RWPE2 (cell line): Measurements from ENCODE around the gene ARHGAP18.

Experiments used
- ATAC-seq: fragments of 200-7000 bp; cut with Tn5 transposase; 3 replicates; pipeline ENCODE4 v1.9.1; 2021; ENCODE audit warnings: low read depth
- DNase-seq: peaks from one replicate; pipeline ENCODE4 v3.0.0-alpha.2; 2020; ENCODE audit warnings: low spot score
- H3K27ac ChIP-seq: fragments of 450-650 bp; 2 replicates; pipeline ENCODE4 v1.5.1; 2017; ENCODE audit warnings: mild to moderate bottlenecking; ENCODE audit not compliant: poor library complexity, severe bottlenecking
- H3K27me3 ChIP-seq: fragments of 250-450 bp; sonication (Bioruptor Pico); 2 replicates; pipeline ENCODE4 v1.5.1; 2021; ENCODE audit warnings: mild to moderate bottlenecking, moderate library complexity; ENCODE audit not compliant: insufficient read depth, poor library complexity, severe bottlenecking
- H3K36me3 ChIP-seq: fragments of 250-450 bp; sonication (Bioruptor Pico); 2 replicates; pipeline ENCODE4 v1.5.1; 2020; ENCODE audit warnings: low read depth, mild to moderate bottlenecking, moderate library complexity
- H3K4me1 ChIP-seq: fragments of 250-450 bp; sonication (Bioruptor Pico); 2 replicates; pipeline ENCODE4 v1.5.1; 2021; ENCODE audit warnings: mild to moderate bottlenecking, moderate library complexity; ENCODE audit not compliant: insufficient read depth, poor library complexity, severe bottlenecking
- H3K4me3 ChIP-seq: fragments of 250-450 bp; sonication (Bioruptor Pico); 2 replicates; pipeline ENCODE4 v1.5.1; 2021; ENCODE audit warnings: mild to moderate bottlenecking, moderate library complexity; ENCODE audit not compliant: severe bottlenecking
- H3K9me3 ChIP-seq: fragments of 250-450 bp; sonication (Bioruptor Pico); 2 replicates; pipeline ENCODE4 v1.5.1; 2021; ENCODE audit warnings: mild to moderate bottlenecking, moderate library complexity; ENCODE audit not compliant: severe bottlenecking
- TF ChIP-seq, protein P1 (sequence below): fragments of 450-650 bp; IDR thresholded peaks from one replicate; pipeline ENCODE4 v1.5.1; 2017; ENCODE audit warnings: mild to moderate bottlenecking, moderate library complexity; ENCODE audit not compliant: poor library complexity, severe bottlenecking

ARHGAP18 gene

DNA sequence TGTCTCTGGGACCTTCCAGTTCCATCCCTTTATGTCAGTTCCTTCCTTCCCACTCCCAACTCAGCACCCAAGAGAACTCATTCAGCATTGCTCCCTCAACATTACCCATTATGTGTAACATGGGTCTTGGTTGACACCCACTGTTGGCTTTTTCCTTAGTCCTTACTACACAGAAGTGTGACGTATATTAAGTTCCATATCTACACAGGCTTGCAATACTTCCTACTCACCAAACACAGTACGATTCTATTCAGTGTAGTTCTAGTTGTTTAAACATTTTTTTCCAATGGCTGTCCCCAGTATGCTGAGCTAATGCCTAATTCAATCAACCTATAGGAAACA lies 37.7 kb downstream of the ARHGAP18 start:
- no peak for ATAC-seq
- Histone ChIP-seq H3K4me1 (peaks cover 39% of the 10 kb centered on the region), H3K36me3 (peaks cover 13% of the 10 kb centered on the region), H3K9me3 (no peaks in the 10 kb centered on the region), H3K27me3 (no peaks in the 10 kb centered on the region), H3K4me3 (no peak overlapping the region), H3K27ac (peak overlapping the region; percentile 96)
- no peak for DNase-seq
- TF ChIP-seq, protein P1, sequence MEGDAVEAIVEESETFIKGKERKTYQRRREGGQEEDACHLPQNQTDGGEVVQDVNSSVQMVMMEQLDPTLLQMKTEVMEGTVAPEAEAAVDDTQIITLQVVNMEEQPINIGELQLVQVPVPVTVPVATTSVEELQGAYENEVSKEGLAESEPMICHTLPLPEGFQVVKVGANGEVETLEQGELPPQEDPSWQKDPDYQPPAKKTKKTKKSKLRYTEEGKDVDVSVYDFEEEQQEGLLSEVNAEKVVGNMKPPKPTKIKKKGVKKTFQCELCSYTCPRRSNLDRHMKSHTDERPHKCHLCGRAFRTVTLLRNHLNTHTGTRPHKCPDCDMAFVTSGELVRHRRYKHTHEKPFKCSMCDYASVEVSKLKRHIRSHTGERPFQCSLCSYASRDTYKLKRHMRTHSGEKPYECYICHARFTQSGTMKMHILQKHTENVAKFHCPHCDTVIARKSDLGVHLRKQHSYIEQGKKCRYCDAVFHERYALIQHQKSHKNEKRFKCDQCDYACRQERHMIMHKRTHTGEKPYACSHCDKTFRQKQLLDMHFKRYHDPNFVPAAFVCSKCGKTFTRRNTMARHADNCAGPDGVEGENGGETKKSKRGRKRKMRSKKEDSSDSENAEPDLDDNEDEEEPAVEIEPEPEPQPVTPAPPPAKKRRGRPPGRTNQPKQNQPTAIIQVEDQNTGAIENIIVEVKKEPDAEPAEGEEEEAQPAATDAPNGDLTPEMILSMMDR, result no peak

DNA sequence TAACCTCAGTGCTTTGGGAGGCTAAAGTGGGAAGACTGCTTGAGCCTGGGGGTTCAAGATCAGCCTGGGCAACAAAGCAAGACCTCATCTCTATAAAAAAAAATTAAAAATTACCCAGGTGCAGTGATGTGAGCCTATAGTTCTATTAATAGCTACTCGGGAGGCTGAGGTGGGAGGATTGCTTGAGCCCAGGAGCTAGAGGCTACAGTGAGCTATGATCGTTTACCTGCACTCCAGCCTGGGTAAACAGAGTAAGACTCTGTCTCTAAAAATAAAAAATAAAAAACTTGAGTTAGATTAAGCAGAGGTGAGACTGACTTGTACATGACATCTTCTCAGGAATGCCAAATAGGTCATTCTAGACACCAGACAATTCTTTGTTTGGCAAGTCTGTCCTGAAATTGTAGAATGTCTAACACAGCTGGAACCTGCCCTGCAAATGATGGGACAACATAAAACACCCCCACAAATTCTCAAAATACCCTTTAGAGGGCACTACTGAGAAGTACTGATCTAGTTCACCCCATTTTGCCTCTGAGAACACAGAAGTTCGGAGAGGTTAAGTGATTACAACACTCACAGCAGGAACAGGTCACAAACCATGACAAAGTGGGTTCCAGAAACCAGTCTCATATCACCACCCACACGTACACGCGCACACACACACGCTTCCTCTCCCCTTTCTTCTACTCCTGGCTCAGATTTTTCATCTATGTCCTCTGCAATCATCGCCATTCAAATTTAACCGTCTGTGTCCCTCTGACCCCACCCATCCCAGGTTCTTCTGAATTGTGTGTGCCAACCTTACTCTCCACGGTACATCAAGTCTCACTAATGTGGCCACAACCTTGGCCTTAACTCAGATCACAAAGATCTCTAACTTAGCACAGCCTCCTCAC lies 38.3 kb downstream of the ARHGAP18 start:
- Histone ChIP-seq H3K27me3 (no peaks in the 10 kb centered on the region), H3K36me3 (peaks cover 13% of the 10 kb centered on the region), H3K27ac (peak overlapping the region; percentile 96), H3K9me3 (no peaks in the 10 kb centered on the region), H3K4me1 (peaks cover 42% of the 10 kb centered on the region), H3K4me3 (no peak overlapping the region)
- ATAC-seq (no peak), DNase-seq (no peak)
- TF ChIP-seq, protein P1, result peak; percentile 6

DNA sequence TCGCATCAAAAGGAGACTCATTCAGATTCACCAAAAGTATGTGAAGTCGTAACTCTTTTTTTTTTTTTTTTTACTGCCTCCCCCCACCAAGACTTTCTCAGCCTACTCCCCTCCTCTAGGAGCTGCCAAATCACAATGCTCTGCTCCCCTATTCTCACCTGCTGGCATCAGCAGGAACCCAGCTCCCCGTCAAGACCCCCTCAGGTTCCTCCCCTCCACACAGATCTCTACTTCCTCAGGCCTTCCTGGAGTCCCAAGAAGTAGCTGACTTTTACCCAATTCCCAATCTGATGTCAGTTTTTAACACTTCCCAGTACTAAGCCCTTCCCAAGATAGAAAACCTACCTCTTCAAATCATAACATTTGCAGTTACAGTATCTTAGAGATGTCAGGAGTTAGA lies 39.3 kb downstream of the ARHGAP18 start:
- no peak for DNase-seq
- Histone ChIP-seq H3K4me3 (no peak overlapping the region), H3K27me3 (no peaks in the 10 kb centered on the region), H3K36me3 (peaks cover 13% of the 10 kb centered on the region), H3K9me3 (no peaks in the 10 kb centered on the region), H3K27ac (peak overlapping the region; percentile 96), H3K4me1 (peaks cover 42% of the 10 kb centered on the region)
- TF ChIP-seq, protein P1, result no peak
- no peak for ATAC-seq

DNA sequence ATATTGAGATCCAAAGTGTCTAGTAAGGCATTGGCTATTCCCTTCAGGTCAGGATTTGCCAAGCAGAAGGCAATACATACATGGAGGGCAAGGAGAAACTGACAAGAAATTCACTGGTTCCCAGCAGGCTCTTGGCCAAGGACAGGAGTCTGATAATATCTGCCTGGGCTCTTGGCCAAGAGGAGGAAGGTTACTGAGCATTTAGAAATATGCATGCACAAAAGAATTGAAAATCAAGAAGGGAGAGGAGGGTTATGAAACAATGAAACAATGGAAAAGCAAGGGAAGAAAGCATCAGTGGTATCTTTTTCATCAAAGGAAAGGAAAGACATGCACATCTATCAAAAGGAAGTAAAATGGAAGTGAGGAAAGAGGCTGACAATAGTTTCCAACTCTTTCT lies 42.4 kb downstream of the ARHGAP18 start:
- Histone ChIP-seq H3K36me3 (peaks cover 13% of the 10 kb centered on the region), H3K4me3 (no peak overlapping the region), H3K27me3 (no peaks in the 10 kb centered on the region), H3K4me1 (peaks cover 19% of the 10 kb centered on the region), H3K9me3 (no peaks in the 10 kb centered on the region), H3K27ac (peak overlapping the region; percentile 40)
- no peak for DNase-seq
- ATAC-seq, result peak; percentile 67
- TF ChIP-seq, protein P1, result no peak

DNA sequence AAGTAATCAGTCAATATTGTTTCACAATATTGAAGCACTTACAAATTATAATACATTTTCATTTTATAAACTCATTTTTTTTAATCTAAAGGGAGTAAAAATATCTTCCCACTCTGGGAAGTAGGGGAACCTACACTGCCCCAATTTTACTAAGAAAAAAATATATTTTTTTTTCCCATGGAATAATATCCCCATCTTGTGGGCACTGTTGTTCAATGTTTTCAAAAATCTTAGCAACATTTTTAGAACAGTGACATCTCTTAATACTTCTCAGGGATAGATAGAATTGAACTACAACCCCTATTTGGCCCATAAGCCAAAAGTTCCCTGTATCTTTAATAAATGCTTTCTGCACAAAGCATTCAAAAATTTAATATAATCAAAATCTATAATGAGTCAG lies 42.9 kb downstream of the ARHGAP18 start:
- Histone ChIP-seq H3K36me3 (peaks cover 7% of the 10 kb centered on the region; the same call in 1 of the 2 replicates), H3K4me1 (peaks cover 13% of the 10 kb centered on the region), H3K9me3 (no peaks in the 10 kb centered on the region), H3K27ac (peak overlapping the region; percentile 40), H3K27me3 (no peaks in the 10 kb centered on the region), H3K4me3 (no peak overlapping the region)
- TF ChIP-seq, protein P1, result peak; percentile 25
- DNase-seq (no peak), ATAC-seq (no peak)
